GM19238 (cell line): ENCODE results near the gene PPID.
"Not testable (repeated sequence)": the region's sequence is repeated elsewhere in the genome, so short reads cannot be mapped to it uniquely, and the experiment has no call there.

Experiments
- DNase-seq: peaks from one replicate; pipeline ENCODE4 v3.0.0; 2011; ENCODE audit warnings: low spot score; ENCODE audit not compliant: insufficient read length

The PPID gene

DNA sequence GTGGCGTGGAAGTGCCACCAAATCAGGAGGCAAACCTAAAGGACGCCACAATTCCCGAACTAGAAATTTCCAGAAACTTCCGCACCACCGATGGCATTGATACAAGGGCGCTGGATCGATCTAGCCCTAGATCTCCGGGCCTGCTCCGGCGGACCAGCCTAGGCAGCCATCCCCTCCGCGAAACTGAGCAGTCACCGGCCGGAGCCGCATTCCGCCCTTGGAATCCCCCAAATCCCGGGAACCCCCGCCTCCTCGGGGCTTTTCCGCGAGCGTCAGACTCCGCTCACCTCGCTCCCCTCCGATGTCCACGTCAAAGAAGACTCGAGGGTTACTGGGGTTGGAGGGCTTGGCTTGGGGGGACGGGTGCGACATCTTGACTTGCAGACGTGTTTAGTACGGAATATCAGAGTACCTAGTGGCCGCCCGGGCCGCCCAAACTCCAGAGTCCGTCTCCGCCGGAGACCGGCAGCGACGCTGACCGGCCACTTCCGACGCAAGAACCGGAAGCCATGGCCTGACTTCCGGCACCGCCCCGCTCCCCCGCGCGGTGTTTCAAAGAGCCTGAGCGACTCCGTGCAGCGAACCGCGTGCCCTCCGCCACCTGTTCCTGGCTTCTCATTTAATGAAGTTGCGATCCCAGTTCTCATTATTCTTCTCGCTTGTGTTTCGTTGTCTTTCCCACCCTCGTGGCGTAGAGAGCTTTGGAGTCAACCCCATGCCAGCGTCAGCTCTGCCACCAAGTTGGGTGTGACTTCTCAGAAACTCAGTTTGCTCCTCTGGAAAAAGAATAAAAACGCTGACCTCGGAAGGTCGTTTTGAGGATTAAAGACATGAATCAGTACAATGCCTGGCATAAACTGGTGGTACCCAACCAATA, at the start of gene PPID:
TSS of gene PPID (minus strand) at position 480 of the 877 bp plus-strand sequence. CDS start at position 372, 108 bp downstream.
- peak; percentile 74 for DNase-seq

DNA sequence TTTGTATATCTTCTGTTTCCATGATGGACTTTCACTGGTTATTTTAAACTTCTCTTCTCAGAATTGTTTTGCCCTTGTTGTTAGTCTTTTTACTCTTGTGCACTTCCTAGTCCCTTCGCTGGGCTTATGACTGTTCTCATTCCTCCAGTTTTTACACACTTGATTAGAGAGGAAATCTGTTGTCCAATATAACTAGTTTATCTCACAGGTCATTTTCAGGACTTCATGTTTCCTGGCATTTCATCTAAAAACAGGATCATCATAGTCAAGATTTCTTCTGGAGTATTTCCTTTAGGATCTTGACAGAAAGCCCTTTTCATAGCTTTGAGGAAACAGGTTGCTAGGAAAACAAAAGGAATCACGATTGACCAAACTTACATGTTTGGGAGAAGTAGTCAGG, 48.6 kb upstream of the PPID start:
- no peak for DNase-seq

DNA sequence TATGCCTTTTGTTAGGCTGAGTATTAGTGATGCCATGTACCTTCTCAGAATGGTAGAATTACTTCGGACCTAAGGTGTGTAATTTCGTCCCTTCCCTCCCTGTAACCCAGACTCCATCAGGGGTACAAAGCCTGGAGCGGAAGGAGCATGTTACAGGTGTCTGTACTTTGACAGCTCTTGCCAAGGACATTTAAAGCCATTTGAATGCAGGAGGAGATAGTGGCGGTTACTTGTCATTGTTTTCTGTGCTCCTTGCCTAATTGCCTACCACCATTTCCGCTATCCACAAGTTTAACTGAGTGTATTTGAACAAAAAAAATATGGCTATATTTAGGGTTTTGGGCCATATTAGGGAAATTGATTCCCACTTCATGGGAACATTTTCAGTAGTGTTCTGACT, 47.5 kb upstream of the PPID start:
- DNase-seq: no peak

DNA sequence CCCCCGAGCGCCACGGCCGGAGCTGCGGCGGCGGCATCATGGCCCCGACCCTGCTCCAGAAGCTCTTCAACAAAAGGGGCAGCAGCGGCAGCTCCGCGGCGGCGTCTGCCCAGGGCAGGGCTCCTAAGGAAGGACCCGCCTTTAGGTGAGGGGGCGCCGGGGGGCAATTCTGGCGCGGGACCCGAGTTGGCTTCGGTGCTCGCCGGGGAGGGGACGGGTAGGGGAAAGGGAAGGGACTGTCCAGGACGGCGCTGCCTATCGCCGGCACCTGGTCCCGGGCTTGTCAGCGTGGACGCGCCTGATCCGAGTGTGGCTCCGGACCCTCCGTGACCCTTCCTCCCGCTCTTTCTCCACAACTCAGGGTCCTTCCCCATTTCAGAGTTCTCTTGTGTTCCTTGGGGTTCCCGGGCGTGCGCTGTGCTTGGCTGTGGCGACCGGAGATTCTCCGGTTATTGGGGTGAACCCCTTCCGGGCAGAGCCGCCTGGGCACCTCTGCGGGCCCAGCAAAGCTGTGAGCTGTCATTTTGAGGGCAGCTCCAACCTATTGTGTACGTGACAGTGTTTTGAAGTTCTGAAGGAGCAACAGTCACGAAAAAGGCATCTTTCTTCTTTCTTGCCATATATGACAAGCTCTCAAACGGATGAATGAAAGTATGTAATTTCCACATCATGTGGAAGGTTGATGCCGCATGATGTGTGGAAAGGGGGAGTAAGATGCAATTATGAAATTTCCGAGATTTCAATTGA, 46.2 kb upstream of the PPID start:
- peak; percentile 35 for DNase-seq

DNA sequence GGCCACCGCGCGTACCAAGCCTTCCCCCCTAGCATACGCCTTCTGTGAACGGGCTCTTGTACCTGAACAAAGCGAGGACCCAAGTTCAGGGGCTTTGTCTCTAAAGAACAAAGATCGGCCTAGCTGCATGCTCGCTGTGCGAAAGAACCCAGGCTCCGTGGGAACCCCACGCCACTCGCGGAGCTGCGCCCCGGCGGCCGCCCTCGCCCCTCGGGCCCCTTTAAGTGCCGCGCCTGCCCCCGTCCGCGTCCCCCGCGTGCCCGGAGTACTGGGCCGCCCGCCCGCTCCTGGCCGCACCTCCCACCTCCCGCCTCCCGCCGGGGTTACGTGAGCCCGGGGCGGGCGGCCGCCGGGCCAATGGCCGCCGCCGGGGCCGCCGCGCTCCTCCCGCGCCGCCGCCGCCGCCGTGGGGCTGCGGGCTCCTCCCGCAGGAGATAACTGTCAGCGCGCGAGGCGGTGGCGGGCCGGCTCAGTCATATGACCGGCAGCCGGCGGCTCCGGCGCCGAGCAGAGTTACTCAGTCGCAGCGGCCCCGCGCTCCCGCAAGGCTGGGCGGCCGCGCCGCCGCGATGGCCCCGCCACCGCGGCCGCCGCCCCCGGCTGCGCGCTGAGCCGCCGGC, 45.5 kb upstream of the PPID start, which contains the start of gene FNIP2:
TSS of gene FNIP2 (plus strand) at position 472 of the 620 bp plus-strand sequence. CDS start 187 bp downstream, outside the sequence.
- DNase-seq: peak; percentile 75

DNA sequence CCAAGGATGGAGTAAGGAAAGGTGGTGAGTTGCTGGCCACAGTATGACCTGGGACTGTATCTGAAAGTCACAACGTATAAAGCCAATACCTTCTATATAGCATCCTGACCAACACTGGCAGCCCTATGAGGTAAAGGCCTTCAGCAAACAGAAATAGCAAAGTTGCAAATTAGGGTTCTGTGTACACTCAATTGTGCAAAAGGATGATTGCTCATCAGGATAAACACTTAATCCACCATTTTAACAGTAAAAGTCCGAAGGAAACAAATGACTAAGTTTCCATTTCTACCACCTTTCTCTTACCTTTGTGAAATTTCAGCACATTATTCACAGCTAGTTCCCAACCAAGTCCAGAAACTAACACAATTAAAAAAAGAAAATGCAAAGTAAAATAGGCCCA, 44.3 kb upstream of the PPID start:
- DNase-seq: no peak

DNA sequence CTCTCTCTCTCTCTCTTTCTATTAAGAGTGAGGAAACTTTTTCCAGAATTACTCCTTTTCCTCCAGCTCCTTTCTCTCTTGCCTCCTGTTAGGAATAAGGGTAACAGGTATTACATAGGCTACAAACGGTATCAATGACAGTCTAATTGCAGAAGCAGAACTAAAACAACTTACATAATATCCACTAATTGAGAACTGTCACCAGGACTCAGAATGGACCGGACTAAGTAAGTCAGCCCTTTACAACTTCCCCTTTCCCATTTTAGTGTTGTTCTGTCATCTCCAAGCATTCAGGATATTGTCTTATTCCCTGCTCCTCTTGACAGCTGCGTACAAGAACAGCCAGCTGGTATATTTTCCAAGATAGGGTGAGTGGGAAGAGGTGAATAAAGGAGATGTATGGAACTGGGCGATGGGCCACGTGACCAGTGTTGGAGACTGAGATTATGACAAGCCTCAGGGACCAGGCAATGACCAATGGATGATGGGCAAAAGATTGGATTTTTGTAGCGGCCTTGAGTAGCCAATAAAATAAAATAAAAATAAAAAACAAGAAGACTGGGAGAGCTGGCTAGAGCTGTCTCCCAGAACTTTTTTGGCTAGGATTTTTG, 43.3 kb upstream of the PPID start:
- no peak for DNase-seq

DNA sequence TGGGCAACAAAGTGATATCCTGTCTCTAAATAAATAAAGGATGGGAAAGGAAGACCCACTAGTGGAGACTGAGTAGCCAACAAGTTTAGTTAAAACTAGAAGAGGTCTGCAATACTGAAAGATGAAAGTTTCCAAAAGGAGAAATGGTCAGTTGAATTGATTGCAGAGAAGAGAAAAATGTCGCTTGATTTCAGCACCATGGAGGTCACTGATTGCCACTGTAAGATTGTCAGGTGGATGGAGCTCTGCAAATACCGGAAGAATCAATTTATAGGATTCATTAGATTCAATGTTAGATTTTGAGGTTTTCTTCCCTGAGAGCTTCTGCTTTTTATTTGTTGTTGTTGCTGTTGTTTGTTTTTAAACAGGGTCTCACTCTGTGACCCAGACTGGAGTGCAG, 40.3 kb upstream of the PPID start:
- DNase-seq: no peak

DNA sequence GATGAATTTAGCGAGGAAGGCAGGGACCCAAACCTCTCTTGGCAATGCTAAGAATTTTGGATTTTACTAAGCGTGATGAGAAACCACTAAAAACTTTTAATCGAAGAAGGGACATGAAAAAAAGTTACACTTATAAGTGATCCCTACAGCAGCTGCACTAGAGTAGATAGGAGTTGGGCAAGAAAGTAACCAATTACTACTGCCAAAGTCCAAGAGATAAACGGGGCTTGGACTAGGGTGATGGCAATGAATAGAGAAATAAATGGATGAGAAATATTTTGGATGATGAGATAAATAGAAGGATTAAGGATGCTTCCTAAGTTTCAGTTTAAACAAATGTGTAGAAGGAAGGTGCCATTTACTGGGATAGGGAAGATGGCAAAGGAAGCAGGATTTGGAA, 39.4 kb upstream of the PPID start:
- DNase-seq: no peak

DNA sequence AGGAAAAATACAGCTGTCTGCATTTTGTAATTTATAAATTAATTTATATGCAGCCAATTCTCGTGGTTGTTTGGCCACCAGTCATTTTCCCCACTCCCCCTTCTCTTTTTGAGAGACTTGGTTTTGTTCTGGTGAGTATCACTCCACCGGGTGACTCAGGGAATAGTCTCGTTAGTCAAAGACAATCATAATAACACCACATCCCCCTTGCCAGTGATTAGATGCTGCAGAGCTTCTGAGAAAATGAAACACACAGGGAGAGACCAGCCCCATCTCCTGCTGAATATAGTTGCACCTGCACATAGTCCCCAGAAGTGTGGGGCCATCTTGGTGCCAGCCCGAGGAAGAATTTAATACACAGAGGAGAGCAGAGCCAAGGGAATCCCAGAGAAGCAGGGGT, 37.7 kb upstream of the PPID start:
- DNase-seq: no peak

DNA sequence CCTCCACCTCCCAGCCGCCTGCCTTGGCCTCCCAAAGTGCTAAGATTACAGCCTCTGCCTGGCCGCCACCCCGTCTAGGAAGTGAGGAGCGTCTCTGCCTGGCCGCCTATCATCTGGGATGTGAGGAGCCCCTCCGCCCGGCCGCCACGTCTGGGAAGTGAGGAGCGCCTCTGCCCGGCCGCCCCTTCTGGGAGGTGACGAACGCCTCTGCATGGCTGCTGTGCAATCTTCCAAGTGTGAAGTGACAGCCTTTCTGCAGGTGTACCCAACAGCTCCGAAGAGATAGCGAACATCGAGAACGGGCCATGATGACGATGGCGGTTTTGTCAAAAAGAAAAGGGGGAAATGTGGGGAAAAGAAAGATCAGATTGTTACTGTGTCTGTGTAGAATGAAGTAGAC, 36.3 kb upstream of the PPID start:
- DNase-seq: not testable (repeated sequence)

DNA sequence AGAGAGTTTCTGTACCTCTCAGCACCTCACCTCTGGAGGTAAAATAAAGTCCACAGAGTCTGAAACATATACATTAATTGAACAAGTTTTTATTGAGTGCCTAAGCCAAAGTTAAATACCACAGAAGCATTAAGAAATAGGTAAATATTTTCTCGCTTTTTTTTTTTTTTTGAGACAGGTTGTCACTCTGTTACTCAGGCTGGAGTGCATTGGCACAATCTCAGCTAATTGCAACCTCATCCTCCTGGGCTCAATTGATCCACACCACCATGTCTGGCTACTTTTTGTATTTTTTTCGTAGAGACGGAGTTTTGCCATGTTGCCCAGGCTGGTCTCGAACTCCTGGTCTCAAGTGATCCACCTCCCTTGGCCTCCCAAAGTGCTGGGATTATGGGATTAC, 35.5 kb upstream of the PPID start:
- no peak for DNase-seq

DNA sequence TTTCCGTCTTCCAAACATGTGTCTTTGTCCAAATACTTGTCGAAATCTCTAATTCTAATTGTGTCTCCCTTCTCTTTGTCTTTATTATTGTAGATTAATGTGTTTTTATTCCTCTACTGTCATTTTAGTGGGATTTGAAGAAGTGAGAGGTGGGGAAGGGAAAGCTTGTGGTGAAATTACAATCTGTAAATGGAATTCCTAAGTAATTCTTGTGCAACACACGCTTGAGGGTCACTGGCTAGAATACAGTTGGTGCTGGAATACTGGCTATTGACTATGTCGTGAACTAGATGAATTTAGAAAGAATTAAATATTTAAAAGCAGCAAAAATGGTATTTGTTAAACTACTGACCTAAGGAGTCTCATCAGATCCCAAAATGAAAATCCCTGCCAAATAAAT, 34.9 kb upstream of the PPID start:
- no peak for DNase-seq

DNA sequence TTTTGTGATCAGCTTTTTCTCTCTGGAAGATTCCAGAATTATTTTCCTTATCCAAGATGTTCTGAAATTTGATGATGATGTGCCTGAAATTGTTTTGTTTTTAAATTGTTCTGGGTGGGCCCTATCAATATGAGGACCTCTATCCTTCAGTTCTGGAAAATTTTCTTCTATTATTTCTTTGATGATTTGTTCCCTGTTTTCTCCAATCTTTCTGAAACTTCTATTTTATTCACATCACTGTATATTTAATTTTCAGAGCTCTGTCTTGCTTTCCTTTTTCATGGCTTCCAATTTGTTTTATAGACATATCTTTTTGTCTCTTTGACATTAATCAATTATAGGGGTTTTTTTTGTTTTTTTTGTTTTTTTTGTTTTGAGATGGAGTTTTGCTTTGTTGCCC, 33.4 kb upstream of the PPID start:
- no peak for DNase-seq

DNA sequence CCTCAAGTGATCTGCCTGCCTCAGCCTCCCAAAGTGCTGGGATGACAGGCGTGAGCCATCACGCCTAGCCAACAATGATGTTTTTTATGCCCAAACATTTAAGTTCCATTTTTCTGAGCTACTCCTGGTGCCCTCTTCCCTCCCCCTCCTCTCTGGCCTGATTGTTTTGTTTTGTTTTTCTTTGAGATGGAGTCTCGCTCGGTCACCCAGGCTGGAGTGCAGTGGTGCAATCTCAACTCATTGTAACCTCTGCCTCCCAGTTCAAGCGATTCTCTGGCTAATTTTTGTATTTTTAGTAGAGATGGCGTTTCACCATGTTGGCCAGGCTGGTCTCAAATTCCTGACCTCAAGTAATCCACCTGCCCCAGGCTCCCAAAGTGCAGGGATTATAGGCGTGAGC, 32.6 kb upstream of the PPID start:
- DNase-seq: not testable (repeated sequence)

DNA sequence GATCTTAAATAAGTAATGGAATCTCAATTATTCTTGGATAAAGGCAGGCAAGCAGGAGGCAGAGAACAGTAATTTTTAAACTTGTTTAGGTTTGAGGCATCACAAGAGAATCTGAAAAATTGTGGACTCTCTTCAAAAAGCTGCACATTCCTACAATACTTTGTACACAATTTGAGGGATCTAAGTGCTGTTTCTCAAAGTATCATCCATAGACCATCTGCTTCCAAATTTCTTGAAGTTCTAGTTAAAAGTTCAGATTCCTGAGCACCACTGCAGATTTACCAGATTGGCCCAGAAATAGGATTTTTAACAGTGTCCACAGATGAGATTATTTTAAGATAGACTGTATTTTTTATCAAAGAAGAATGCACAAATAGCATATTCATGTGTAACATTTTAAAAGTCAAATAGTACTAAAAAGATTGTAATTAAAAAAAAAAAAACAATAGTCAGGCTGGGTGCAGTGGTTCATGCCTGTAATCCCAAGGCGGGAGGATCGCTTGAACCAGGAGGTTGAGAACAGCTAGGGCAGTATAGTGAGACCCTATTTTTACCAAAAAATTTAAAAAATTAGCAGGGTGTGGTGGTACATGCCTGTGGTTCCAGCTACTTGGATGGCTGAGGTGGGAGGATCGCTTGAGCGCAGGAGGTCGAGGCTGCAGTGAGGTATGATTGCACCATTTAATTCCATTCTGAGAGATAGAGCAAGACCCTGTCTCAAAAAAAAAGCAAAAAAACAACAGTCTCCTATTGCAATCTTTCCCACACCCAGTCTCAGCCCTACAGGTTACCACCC, 31.4 kb upstream of the PPID start:
- DNase-seq: no peak

DNA sequence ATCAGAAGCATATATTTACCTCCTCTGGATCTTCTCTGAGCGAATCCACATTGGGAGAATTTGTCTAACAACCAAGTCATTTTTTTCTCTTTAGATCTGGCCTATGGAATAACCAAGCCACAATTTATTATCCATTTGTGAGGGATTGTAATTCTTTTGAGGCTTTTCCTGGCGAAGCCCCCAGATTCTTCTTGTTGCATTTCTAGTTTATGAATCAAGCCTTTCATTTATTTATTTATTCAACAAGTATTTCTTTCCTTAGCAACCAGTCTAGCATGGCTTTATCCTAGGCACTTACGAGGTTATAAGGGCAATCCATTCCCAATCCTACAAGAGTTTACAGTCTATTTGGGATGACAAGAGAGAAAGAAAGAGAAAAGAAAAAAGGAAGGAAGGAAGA, 27.2 kb upstream of the PPID start:
- DNase-seq: no peak

DNA sequence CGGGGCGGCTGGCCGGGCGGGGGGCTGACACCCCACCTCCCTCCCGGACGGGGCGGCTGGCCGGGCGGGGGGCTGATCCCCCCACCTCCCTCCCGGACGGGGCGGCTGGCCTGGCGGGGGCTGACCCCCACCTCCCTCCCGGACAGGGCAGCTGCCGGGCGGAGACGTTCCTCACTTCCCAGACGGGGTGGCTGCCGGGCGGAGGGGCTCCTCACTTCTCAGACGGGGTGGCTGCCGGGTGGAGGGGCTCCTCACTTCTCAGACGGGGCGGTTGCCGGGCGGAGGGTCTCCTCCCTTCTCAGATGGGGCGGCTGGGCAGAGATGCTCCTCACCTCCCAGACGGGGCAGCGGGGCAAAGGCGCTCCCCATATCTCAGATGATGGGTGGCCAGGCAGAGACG, 23.3 kb upstream of the PPID start:
- not testable (repeated sequence) for DNase-seq

DNA sequence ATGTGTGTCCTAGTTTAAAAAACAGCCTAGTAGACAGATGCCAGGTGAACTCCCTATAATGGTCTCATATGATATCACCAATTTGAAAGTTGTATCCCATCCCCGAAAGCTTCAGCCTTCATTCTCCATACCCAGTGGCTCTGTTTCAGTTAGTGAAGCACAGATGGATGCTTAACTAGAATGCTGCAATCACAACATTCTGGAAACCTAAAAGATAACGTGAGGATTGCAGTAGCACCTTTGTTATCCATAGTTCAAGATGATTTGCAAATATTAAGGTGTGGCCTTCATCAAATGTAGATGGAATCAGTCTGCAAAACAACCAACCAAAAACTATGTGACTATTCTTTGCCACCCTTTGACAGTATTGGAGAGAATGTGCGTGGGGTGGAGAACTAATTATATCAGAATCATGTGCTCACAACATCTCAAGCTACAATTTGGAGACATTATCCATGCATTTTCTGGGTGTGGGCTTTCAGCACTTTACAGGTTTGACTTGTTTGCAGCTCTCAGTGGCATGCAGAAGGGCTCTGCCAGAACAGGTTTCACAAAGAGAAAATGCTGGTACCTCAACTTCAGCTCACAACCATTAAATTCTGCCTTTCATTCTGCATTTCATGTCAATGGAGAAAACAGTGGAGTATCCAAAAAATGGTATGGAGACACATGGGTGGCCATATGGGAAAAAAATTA, 18.3 kb upstream of the PPID start:
- no peak for DNase-seq

DNA sequence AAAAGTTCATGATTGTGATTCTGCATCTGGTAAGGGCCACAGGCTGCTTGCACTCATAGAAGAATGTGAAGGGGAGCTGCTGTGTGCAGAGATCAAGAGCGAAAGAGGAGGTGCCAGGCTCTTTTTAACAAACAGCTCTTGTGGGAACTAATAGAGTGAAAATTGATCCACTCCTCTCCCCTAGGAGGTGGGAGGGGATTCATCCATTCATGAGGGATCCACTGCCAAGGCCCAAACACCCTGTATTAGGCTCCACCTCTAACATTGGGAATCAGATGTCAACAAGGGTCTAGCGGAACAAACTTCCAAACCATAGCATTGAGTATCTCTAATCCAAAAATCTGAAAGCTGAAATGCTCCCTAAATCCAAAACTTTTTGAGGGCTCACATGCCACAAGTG, 16.4 kb upstream of the PPID start:
- DNase-seq: no peak
